Endothelial cell of umbilical vein (primary cell): Measurements from ENCODE around the gene FCGBP.

ENCODE experiments used
- CTCF ChIP-seq, 2 donors: IDR thresholded peaks; 1 replicate in 1 of 2; 2 replicates in 1 of 2; pipeline ENCODE4 v1.5.1; 2011; ENCODE audit warnings: low read length in 2 of 2, mild to moderate bottlenecking in 2 of 2, moderate library complexity in 2 of 2, control low read depth in 1 of 2, inconsistent platforms in 1 of 2, low read depth in 1 of 2; ENCODE audit not compliant: insufficient read depth in 1 of 2; ENCODE audit errors: extremely low read depth in 1 of 2
- EZH2 ChIP-seq: IDR thresholded peaks from 2 replicates; pipeline ENCODE4 v1.6.1; 2012; ENCODE audit warnings: borderline replicate concordance, low read depth, mild to moderate bottlenecking, moderate library complexity, low read length, inconsistent platforms; ENCODE audit not compliant: severe bottlenecking
- FOS ChIP-seq: IDR thresholded peaks from 2 replicates; pipeline ENCODE4 v1.6.1; 2011; ENCODE audit warnings: mild to moderate bottlenecking, low read length, moderate library complexity, borderline replicate concordance; ENCODE audit not compliant: insufficient read depth
- GATA2 ChIP-seq: IDR thresholded peaks from 2 replicates; pipeline ENCODE4 v1.7.0; 2011; ENCODE audit warnings: low read depth, mild to moderate bottlenecking, moderate library complexity, mixed read lengths, low read length; ENCODE audit not compliant: insufficient read length, insufficient read depth
- JUN ChIP-seq: IDR thresholded peaks from 2 replicates; pipeline ENCODE4 v1.6.1; 2011; ENCODE audit warnings: borderline replicate concordance, low read depth; ENCODE audit not compliant: insufficient read length, insufficient read depth
- MYC ChIP-seq: IDR thresholded peaks from one replicate; pipeline ENCODE4 v1.6.1; 2011; ENCODE audit warnings: mild to moderate bottlenecking, low read depth, low read length
- POLR2A ChIP-seq: IDR thresholded peaks from 2 replicates; pipeline ENCODE4 v1.6.1; 2012; ENCODE audit warnings: low read depth, mild to moderate bottlenecking, control low read depth, low read length
- POLR2AphosphoS5 ChIP-seq: IDR thresholded peaks from 2 replicates; pipeline ENCODE4 v1.6.1; 2012; ENCODE audit warnings: low read depth, mild to moderate bottlenecking, control low read depth, low read length, moderate library complexity; ENCODE audit not compliant: insufficient read depth
- TF ChIP-seq, protein P1 (sequence below): IDR thresholded peaks from 2 replicates; pipeline ENCODE4 v1.6.1; 2011; ENCODE audit not compliant: insufficient read depth, insufficient read length

DNA sequence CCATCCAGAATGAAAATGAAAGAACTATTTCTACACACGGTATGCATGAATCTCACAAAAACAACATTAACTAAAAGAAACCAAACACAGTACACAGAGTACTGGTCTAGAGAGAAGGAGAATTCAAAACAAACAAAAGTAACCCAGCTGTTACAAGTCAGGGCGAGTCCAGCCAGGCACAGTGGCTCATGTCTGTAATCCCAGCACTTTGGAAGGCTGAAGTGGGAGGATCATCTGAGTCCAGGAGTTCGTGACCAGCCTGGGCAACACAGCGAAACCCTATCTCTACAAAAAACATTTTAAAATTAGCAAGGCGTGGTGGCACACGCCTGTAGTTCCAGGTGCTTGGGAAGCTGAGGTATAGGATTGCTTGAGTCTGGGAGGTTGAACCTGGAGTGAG is 34.8 kb upstream of the FCGBP start:
- no peak for TF ChIP-seq CTCF (IDR thresholded peaks at IDR 0.05; ENCODE audit: extremely low read depth in 1 of 2, insufficient read depth in 1 of 2, low read depth in 1 of 2, low read length in 2 of 2)
- TF ChIP-seq FOS: no peak
- no peak for TF ChIP-seq POLR2AphosphoS5
- no peak for TF ChIP-seq POLR2A
- no peak for TF ChIP-seq EZH2
- no peak for TF ChIP-seq GATA2
- TF ChIP-seq, protein P1, sequence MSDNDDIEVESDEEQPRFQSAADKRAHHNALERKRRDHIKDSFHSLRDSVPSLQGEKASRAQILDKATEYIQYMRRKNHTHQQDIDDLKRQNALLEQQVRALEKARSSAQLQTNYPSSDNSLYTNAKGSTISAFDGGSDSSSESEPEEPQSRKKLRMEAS: no peak
- no peak for TF ChIP-seq MYC
- TF ChIP-seq JUN: no peak
